ENCODE results near the gene FAM181A. TPM values are rescaled to one million over a fixed set of nuclear protein-coding genes. Genes with fewer than 3 reads are reported as not detected.

Gene FAM181A
- total and polyA plus RNA-seq, 10 of the 15 experiments (the other 5 are each of a cell fraction or from before 2014, with no cell fraction given) = not detected

- Histone ChIP-seq H3K4me3 (no peak overlapping the region), H3K9me3 (replicated peaks; ENCODE audit: control insufficient read depth, insufficient read depth, low read length) (no peaks in the 10 kb centered on the region), H3K27ac (ENCODE audit: control insufficient read depth, insufficient read depth) (no peak overlapping the region), H3K4me1 (ENCODE audit: control insufficient read depth, insufficient read depth, low read length) (peaks cover 3% of the 10 kb centered on the region), H2AFZ (ENCODE audit: control insufficient read depth, low read depth, low read length) (no peak overlapping the region), H3K36me3 (ENCODE audit: control insufficient read depth in 2 of 2, insufficient read depth in 2 of 2, low read length in 1 of 2) (peaks cover 0 to 4% of the 10 kb centered on the region in 2 experiments; a peak in 1 of 4 replicates), H3K4me2 (ENCODE audit: control insufficient read depth, insufficient read depth) (no peak overlapping the region), H4K20me1 (ENCODE audit: control insufficient read depth, insufficient read depth) (no peaks in the 10 kb centered on the region), H3K27me3 (replicated peaks in 1 of 2; ENCODE audit: control insufficient read depth in 2 of 2, insufficient read depth in 2 of 2, low read length in 1 of 2) (no peaks in the 10 kb centered on the region), H3K79me2 (ENCODE audit: control insufficient read depth, insufficient read depth, low read length) (no peaks in the 10 kb centered on the region), H3K9ac (ENCODE audit: control insufficient read depth, insufficient read depth, low read length) (no peak overlapping the region)
- in situ Hi-C loops (cut with MboI) = no loop called here
- CTCF ChIA-PET = interaction anchor here (0.6 to 2.0 kb wide), 4 partner anchors 24 to 290 kb away, joined by 4 to 23 read pairs (median 8); no protein-coding TSS in a partner anchor
- SMC1A ChIA-PET (ENCODE audit: uncharacterized antibody, unreplicated experiment) = interaction anchor here (0.7 to 19.5 kb wide), 10 partner anchors 9 to 90 kb away, joined by 3 to 409 read pairs (median 3); partner anchors contain the start of gene ASB2
- intact Hi-C loops (cut with micrococcal nuclease; ENCODE audit: unreplicated experiment) = no loop called here
- DNase-seq (ENCODE audit: low read depth, low spot score) = no peak
- BruUV-seq (replicated peaks) = no TSS peak
- no peak for FAIRE-seq
- POLR2A ChIA-PET = interaction anchor here (0.8 to 1.0 kb wide), 2 partner anchors 12 to 14 kb away, joined by 3 to 4 read pairs; no protein-coding TSS in a partner anchor
- 81% methylated on average over 7 of the region's 7 CpGs for WGBS (ENCODE audit: insufficient coverage, insufficient replicate concordance, low lambda C conversion rate, missing lambda C conversion rate)
- peak; percentile 18; the same call in 2 of the 3 replicates for ATAC-seq
- TF ChIP-seq TCF12 (IDR thresholded peaks at IDR 0.05; ENCODE audit: low read depth, low read length) = 0 out of 2 replicates have a peak, but pooled peaks have one; percentile 0
- TF ChIP-seq, protein P1, sequence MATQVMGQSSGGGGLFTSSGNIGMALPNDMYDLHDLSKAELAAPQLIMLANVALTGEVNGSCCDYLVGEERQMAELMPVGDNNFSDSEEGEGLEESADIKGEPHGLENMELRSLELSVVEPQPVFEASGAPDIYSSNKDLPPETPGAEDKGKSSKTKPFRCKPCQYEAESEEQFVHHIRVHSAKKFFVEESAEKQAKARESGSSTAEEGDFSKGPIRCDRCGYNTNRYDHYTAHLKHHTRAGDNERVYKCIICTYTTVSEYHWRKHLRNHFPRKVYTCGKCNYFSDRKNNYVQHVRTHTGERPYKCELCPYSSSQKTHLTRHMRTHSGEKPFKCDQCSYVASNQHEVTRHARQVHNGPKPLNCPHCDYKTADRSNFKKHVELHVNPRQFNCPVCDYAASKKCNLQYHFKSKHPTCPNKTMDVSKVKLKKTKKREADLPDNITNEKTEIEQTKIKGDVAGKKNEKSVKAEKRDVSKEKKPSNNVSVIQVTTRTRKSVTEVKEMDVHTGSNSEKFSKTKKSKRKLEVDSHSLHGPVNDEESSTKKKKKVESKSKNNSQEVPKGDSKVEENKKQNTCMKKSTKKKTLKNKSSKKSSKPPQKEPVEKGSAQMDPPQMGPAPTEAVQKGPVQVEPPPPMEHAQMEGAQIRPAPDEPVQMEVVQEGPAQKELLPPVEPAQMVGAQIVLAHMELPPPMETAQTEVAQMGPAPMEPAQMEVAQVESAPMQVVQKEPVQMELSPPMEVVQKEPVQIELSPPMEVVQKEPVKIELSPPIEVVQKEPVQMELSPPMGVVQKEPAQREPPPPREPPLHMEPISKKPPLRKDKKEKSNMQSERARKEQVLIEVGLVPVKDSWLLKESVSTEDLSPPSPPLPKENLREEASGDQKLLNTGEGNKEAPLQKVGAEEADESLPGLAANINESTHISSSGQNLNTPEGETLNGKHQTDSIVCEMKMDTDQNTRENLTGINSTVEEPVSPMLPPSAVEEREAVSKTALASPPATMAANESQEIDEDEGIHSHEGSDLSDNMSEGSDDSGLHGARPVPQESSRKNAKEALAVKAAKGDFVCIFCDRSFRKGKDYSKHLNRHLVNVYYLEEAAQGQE (IDR thresholded peaks at IDR 0.05; ENCODE audit: low read depth, low read length) = no peak
- RAD21 ChIA-PET (ENCODE audit: unreplicated experiment) = interaction anchor here (0.7 to 13.9 kb wide), 5 partner anchors 9 to 90 kb away, joined by 3 to 344 read pairs (median 4); partner anchors contain the start of gene CCDC197
These were observed 19.5 kb downstream of the FAM181A start for GRCh38 chr14:93946541-93947090.
